Muscle layer of duodenum (tissue), 2 donors: Measurements from ENCODE around the gene CYP3A7.
"Not testable (repeated sequence)": the region's sequence is repeated elsewhere in the genome, so short reads cannot be mapped to it uniquely, and the experiment has no call there.

Source experiments
- H3K27ac ChIP-seq: one replicate; pipeline ENCODE4 v1.7.0; 2013; ENCODE audit warnings: mild to moderate bottlenecking, low read length
- H3K27me3 ChIP-seq: one replicate; pipeline ENCODE4 v1.7.0; 2013; ENCODE audit warnings: low read depth, mild to moderate bottlenecking, control low read depth, low read length
- H3K36me3 ChIP-seq, 2 donors: one replicate each; pipeline ENCODE4 v1.7.0; 2013; ENCODE audit warnings: low read length in 2 of 2, control low read depth in 1 of 2, mild to moderate bottlenecking in 1 of 2; ENCODE audit not compliant: insufficient read depth in 2 of 2, control insufficient read depth in 1 of 2
- H3K4me1 ChIP-seq, 2 donors: one replicate each; pipeline ENCODE4 v1.7.0; 2013; ENCODE audit warnings: low read length in 2 of 2, mild to moderate bottlenecking in 2 of 2, control low read depth in 1 of 2, moderate library complexity in 1 of 2; ENCODE audit not compliant: insufficient read depth in 2 of 2, control insufficient read depth in 1 of 2
- H3K4me3 ChIP-seq, 2 donors: one replicate each; pipeline ENCODE4 v1.7.0; 2013; ENCODE audit warnings: low read length in 2 of 2, low read depth in 1 of 2, mild to moderate bottlenecking in 1 of 2
- H3K9me3 ChIP-seq, 2 donors: one replicate each; pipeline ENCODE4 v1.7.0; 2013; ENCODE audit warnings: low read length in 2 of 2, control low read depth in 1 of 2, mild to moderate bottlenecking in 1 of 2; ENCODE audit not compliant: control insufficient read depth in 1 of 2
- donor health status: healthy.

The CYP3A7 gene

GRCh38 chr7:99734987-99735386 lies at the start of gene CYP3A7:
TSS of gene CYP3A7 (minus strand) at chr7:99735196. CDS start at chr7:99735093, 103 bp downstream.
- no peaks in the 10 kb centered on the region for H3K4me1 ChIP-seq
- H3K9me3 ChIP-seq: no peaks in the 10 kb centered on the region
- H3K27ac ChIP-seq: no peak within 1 kb of the TSS
- H3K27me3 ChIP-seq: no peaks in the 10 kb centered on the region
- H3K4me3 ChIP-seq: no peak within 1 kb of the TSS
- peaks cover 0 to 17% of the 10 kb centered on the region in 2 donors for H3K36me3 ChIP-seq

DNA sequence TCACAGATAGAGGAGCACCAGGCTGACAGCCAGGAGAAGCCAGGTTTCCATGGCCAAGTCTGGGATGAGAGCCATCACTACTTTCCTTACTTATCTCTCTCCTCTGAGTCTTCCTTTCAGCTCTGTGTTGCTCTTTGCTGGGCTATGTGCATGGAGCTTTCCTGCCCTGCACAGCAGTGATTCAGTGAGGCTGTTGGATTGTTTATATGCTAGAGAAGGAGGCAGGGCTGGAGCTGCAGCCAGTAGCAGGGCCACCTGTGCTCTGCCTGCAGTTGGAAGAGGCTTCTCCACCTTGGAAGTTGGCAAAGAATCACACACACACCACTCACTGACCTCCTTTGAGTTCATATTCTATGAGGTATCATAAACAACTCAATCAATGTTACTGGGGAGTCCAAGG lies 49.0 kb upstream of the CYP3A7 start, which contains the start of gene CYP3A4:
Gene CYP3A4 (minus strand): TSS at position 178 of the 400 bp plus-strand sequence. CDS start 103 bp downstream, at position 75.
- no peaks in the 10 kb centered on the region for H3K4me1 ChIP-seq
- H3K36me3 ChIP-seq: no peaks in the 10 kb centered on the region
- no peaks in the 10 kb centered on the region for H3K9me3 ChIP-seq
- H3K4me3 ChIP-seq: no peak within 1 kb of the TSS
- H3K27me3 ChIP-seq: no peaks in the 10 kb centered on the region
- H3K27ac ChIP-seq: no peak within 1 kb of the TSS

- Histone ChIP-seq H3K27ac (no peak overlapping the region), H3K4me3 (no peak overlapping the region), H3K36me3 (no peaks in the 10 kb centered on the region), H3K4me1 (no peaks in the 10 kb centered on the region), H3K9me3 (no peaks in the 10 kb centered on the region), H3K27me3 (no peaks in the 10 kb centered on the region)
Observed at GRCh38 chr7:99782012-99782953, 47.3 kb upstream of the CYP3A7 start.

DNA sequence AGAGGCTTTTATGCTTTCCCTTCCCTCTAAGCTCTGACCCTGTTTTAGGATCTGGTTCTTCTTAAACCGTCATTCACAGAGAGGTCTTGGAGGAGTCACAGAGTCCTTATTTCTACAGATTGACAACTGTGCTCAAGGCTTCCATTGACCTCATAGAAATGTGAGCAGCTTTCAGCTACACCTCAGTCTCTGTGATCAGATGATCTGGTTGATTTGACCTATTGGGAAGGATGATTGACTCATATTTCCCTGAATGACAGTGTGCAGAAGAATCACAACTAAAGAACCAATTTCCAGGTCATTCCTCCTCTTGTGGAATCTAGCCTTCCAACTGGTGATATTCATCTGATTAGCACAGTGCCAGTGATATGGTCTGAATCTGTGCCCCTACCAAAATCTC lies 45.6 kb upstream of the CYP3A7 start:
- H3K4me3 ChIP-seq: no peak overlapping the region
- H3K36me3 ChIP-seq: no peaks in the 10 kb centered on the region
- H3K27ac ChIP-seq: no peak overlapping the region
- no peaks in the 10 kb centered on the region for H3K9me3 ChIP-seq
- no peaks in the 10 kb centered on the region for H3K4me1 ChIP-seq
- H3K27me3 ChIP-seq: no peaks in the 10 kb centered on the region

GRCh38 chr7:99779949-99780348 lies 45.0 kb upstream of the CYP3A7 start:
- Histone ChIP-seq H3K9me3 (no peaks in the 10 kb centered on the region), H3K36me3 (no peaks in the 10 kb centered on the region)

GRCh38 chr7:99778880-99779279 lies 43.9 kb upstream of the CYP3A7 start:
- Histone ChIP-seq H3K9me3 (no peaks in the 10 kb centered on the region), H3K4me1 (no peaks in the 10 kb centered on the region), H3K4me3 (no peak overlapping the region), H3K27ac (no peak overlapping the region), H3K27me3 (no peaks in the 10 kb centered on the region), H3K36me3 (no peaks in the 10 kb centered on the region)

More at GRCh38 chr7:99779949-99780348, 45.0 kb upstream of the CYP3A7 start:
- Histone ChIP-seq H3K4me1 (no peaks in the 10 kb centered on the region), H3K27ac (no peak overlapping the region), H3K4me3 (no peak overlapping the region), H3K27me3 (no peaks in the 10 kb centered on the region)

DNA sequence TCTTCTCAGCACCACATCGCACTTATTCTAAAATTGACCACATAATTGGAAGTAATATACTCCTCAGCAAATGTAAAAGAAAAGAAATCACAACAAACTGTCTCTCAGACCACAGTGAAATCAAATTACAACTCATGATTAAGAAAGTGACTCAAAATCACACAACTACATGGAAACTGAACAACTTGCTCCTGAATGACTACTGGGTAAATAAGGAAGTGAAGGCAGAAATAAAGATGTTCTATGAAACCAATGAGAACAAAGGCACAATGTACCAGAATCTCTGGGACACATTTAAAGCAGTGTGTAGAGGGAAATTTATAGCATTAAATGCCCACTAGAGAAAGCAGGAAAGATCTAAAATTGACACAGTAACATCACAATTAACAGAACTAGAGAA lies 38.4 kb upstream of the CYP3A7 start:
- not testable (repeated sequence) for H3K9me3 ChIP-seq, H3K36me3 ChIP-seq, H3K27me3 ChIP-seq, H3K4me1 ChIP-seq, H3K27ac ChIP-seq, H3K4me3 ChIP-seq

GRCh38 chr7:99772565-99772964 lies 37.6 kb upstream of the CYP3A7 start:
- no peak overlapping the region for H3K4me3 ChIP-seq
- no peaks in the 10 kb centered on the region for H3K36me3 ChIP-seq
- no peaks in the 10 kb centered on the region for H3K4me1 ChIP-seq
- H3K27ac ChIP-seq: no peak overlapping the region
- no peaks in the 10 kb centered on the region for H3K9me3 ChIP-seq
- H3K27me3 ChIP-seq: no peaks in the 10 kb centered on the region

DNA sequence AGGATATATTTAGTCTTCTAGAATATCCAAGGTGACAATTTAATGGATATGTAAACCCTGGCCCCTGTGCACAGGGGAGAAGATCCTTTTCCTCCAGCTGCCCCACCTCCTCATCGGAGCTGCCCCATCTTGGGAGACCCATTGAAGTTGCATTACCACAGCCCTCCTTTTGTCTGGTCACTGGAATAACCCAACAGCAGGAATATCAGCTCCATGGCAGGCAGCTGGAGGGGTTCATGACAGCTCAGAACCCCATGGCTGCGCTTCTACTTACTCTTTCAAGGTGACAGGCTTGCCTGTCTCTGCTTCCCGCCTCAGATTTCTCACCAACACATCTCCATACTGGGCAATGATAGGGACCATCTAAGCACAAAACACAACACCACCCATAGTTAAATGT lies 34.5 kb upstream of the CYP3A7 start:
- H3K4me3 ChIP-seq, H3K9me3 ChIP-seq, H3K27me3 ChIP-seq, H3K4me1 ChIP-seq, H3K36me3 ChIP-seq, H3K27ac ChIP-seq: not testable (repeated sequence)

GRCh38 chr7:99768471-99768870 lies 33.5 kb upstream of the CYP3A7 start:
- Histone ChIP-seq H3K9me3 (no peaks in the 10 kb centered on the region), H3K36me3 (no peaks in the 10 kb centered on the region), H3K4me3 (no peak overlapping the region), H3K27me3 (no peaks in the 10 kb centered on the region), H3K4me1 (no peaks in the 10 kb centered on the region), H3K27ac (no peak overlapping the region)

GRCh38 chr7:99767662-99768061 lies 32.7 kb upstream of the CYP3A7 start:
- Histone ChIP-seq H3K4me1 (no peaks in the 10 kb centered on the region), H3K27me3 (no peaks in the 10 kb centered on the region), H3K9me3 (no peaks in the 10 kb centered on the region), H3K4me3 (no peak overlapping the region), H3K36me3 (no peaks in the 10 kb centered on the region), H3K27ac (no peak overlapping the region)
